Hindlimb muscle (tissue), 1 donor: ENCODE data around the gene DDR2. TPM values are rescaled to one million over a fixed set of nuclear protein-coding genes. Genes with fewer than 3 reads are reported as not detected.

Experiments used
- DNase-seq: peaks from one replicate; pipeline ENCODE4 v3.0.0-alpha.2; 2013
- polyA plus RNA-seq: library from polyadenylated mRNA; unstranded; fragments of 120-200 nt; gene quantifications from one replicate; pipeline ENCODE4 v1.2.1, GENCODE V29; 2013; ENCODE audit not compliant: insufficient read length

DDR2 gene
- polyA plus RNA-seq, 1 donor = 34.6 TPM

DNA sequence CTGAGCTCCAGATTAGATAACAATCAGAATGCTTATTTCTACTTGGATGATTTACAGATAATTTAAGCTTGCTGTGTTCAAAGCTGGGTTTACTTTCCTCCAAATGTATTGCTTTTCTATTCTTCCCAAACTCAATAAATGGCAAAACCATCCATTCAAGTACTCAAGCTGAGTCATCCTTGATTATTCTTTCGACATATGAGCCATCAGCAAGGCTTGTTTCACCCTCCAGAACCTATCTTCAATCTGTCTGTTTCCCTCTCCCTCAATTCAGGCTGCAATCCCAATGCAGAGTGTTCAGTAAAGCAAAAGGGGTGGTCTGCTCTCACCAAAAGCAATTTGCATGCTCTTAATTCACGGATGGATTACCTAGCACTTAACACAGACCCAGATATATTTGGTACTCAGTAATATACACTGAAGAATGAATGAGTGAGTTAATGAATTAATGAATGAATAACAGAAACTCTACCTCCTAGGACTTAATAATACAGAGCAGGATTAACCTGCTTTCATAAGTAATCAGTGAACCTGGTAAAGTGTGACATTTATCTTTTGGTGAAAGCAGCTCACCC, 41.9 kb downstream of the DDR2 start:
- DNase-seq = no peak

DNA sequence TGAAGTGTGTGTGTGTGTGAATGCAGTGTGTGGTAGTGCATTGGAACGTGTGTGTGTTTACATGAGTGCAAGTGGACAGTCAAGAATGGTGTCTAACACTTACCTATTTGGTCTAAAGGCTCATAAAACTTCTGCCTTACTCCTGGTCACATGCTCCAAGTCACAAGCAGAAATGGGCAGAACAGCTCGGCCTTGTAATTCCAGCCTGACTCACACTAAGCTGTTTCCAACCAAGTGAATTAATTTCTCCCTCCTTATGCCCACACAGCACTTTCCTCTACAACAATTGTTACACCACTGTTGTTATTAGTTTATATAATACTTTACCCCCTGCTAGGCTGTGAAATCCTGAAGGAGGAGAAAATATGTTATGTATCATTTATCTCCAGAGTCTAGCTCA, 43.8 kb downstream of the DDR2 start:
- no peak for DNase-seq

DNA sequence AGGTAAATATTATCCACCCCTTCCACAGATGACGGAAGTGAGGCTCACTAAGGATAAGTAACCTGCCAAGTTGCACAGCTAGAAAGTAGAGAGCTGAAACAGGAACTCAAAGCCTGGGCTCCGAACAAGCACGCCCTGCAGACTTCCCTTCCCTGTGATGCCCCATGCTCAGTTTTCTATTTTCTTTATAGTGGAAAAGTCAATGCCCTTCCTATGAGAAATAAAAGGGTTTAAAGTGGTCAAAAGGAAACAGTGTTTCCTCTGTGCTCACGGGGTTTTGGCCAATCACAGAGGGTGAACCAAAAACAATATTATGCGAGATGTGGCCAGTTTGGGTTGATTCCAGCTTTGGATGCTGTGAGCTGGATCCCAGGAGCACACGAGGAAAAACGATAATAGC, 44.5 kb downstream of the DDR2 start:
- peak; percentile 22 for DNase-seq

DNA sequence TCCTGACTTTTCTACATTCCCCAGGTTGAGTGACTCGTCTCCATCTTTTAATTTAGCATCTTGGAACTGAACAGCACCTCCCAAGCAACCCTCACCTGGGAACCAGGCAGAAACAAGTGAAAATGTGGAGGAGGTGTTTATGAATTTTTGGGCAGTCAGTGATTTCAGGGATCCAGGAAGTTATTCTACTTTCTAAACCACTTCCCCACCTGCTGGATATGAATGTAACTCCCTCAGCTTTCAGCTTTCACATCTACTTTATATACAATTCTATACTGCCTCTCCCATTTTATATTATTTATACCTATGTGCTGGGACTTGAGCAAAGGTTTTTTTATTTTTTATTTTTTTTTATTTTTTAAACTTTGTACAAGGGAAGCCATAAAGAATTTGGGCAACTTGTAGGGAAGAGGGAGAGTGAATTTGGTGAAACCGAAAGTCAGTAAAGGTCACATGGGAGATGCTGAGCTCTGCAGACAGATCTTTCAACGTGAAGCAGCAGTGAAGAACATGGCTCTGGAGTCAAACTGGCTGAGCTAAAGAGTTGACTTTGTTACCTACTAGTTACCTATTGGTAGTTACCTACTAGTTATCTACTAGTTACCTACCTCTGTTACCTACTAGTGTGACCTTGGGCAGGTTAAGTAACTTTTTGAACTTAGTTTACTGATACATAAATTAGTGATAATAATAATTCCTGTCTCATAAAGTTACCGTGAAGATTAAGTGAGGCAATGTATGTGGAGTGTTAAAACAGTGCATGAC, 45.5 kb downstream of the DDR2 start:
- DNase-seq = no peak

DNA sequence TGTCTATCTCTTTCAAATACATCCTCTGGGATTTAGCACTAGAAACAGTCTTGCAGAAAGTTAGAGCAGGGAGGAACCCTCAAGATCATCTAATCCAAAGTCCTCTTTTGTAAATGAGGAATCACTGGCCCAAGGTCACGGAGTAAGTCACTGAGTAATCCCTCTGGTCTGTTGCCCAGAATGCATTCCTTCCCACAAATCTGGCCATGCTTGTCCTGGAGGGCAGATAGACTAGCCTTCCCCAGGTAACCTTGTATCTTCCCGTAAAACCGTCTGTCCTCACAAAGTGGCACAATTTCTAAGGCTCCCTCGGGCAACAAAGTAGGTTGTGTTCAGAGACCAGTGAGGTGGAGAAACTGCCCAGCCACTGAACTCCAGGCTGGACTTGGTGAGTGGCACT, 46.2 kb downstream of the DDR2 start:
- no peak for DNase-seq

DNA sequence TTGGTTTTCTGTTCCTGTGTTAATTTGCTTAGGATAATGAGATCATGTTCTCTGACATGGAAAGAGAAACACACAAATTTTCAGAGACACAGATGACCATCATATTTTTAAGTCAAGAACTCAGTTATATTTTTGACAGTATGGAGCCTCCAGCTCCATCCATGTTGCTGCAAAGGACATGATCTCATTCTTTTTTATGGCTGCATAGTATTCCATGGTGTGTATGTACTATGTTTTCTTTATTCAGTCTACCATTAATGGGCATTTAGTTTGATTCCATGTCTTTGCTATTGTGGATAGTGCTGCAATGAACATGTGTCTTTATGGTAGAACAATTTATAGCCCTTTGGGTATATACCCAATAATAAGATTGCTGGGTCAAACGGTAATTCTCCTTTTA, 47.0 kb downstream of the DDR2 start:
- DNase-seq = no peak

DNA sequence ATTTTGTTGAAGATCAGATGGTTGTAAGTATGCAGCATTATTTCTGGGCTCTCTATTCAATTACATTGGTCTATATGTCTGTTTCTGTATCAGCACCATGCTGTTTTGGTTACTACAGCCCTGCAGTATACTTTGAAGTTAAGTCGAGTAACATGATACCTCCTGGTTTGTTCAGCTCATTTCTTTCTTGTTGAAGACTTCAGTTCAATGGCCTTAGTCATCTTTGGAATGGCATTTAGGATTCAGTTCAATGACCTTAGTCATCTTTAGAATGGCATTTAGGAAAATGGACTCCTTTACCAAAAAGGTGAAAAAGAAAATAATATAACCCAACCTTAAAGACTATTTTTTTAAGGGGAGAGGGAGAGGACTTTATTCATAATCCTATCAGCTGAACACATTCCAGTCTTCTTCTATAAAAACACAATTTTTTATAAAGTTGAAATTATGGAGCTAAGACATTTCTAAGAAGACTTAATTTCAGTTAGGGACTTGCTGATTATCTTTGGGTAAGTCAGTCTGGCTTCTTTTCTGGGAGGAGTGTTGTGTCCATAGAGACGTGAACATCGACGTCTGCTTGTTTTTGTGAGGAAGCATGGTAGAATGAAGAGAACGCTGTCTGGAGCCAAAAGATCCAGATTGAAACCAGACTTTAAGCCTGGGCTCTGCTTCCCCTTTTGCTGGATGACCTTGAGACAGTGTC, 48.3 kb downstream of the DDR2 start:
- no peak for DNase-seq

DNA sequence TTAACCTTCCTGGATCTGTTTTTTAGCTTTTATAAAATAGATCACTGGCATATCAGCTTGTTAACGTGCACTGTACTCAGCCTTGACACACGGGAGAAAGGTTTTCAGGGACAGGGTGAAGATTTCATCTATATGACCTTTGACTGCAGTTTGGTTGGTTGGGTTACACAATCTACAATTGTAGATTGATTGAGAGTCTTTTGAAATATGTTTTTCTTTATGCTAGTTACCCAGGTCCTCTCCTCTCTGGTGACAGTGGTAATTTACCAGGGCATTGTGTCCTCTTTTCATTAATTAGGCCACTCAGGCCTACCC, 48.8 kb downstream of the DDR2 start:
- DNase-seq = no peak

DNA sequence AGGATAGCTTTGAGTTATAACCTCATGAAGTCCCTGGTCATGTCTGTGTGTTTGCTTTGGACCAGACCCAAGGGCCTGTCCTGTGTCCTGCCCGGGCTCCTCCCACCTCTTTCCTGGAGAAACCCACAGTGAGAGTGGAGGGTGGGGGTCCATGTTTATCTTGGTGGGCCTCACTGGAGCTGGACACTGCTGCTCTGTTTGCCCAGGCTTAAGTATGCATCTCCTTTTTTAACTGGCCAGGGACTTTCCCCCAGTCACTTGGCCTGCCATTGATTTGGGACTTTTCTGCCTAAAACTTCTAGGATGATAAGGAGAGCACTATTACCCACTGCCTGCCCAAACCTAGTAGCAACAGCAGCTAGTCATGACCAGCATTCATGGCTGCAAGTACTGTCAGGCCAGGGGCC, 49.8 kb downstream of the DDR2 start:
- DNase-seq = no peak

DNA sequence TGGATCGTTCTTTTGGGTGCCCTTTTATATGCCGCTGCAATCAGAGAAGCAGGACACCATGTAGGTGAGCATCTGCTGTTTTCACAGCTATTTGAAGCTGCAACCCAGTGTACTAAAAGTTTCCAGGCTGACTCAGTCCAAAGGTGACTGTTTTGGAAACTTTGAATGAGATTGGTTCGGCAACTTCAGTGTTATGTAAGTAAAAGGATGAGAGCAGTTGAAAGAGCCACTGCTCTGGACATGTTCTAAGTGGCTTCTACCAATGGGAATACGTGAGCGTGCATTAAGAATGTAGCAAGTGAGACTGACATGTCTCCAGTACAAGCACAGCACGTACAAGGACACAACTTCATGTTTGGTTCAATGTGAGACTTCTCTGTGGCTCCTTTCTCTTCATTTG, 55.6 kb downstream of the DDR2 start:
- no peak for DNase-seq

DNA sequence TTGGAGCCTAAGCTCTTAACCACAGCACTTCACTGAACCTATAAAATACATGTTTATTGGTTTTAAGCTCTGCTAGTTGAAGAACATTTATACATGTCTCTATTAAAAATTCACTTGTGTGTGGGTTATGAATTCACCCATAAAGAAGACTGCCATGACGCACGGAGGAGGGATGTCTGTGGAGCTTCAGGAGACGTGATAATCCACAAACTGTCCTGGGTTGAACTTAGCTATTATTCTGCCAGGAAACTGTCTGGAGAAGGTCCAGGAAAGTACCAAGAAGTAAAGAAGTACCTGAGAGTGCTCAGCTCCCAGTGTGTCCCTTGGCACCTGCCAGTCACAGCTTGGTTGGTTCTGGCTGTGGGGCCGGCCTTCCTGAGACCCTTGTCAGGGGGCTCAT, 56.3 kb downstream of the DDR2 start:
- DNase-seq = no peak

DNA sequence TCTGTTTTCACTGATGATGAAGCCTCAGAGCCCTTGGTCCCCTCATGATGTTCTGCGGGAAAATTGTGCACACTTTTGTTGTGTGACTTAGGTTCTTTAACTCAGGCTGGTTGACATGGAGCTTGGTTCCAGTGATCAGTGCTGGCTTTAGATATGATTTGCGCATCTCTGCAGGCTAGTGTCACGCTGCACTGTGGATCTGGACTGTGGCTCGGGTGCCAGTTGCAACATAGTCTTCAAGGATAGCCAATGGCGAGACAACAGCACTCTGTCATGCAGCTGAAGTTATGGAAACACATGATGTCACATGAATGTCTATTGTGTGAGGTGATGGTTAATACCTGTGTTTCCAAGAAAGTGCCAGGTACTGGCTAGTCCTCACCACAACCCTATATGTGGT, 56.7 kb downstream of the DDR2 start:
- no peak for DNase-seq

DNA sequence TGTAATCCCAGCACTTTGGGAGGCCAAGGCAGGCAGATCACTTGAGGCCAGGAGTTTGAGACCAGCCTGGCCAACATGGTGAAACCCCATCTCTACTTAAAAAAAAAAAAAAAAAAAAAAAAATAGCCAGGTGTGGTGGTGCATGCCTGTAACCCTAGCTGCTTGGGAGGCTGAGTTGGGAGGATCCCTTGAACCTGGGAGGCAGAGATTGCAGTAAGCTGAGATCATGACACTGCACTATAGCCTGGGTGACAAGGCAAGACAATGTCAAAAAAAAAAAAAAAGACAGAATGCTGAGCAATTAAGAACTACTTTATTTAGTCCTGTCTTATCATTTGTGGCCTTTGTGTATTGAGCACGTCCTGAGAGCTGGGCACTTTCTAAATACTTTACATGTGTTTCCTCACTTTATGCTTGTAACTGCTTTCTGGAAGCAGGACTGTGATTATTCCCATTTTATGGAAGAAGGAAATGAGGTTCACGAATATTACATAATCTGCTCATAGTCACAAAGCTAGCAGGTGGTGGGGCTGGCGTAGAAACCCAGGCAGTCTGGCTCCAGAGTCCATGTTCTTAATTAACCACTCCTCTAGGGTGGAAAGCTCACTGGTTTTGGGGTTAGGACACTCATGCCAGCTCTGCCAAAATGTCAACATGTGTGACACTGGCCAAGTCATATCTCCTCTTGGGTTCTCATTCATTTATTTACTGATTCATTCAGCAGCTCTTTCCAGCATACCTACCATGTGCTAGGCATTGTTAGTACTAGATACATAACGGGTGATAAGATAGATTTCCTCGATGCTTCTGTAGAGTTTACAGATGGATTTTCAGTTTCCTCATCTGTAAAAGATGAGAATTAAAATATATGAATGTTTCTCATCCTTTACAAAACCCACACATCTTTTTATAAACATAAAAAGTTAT, 57.7 kb downstream of the DDR2 start:
- DNase-seq = no peak

DNA sequence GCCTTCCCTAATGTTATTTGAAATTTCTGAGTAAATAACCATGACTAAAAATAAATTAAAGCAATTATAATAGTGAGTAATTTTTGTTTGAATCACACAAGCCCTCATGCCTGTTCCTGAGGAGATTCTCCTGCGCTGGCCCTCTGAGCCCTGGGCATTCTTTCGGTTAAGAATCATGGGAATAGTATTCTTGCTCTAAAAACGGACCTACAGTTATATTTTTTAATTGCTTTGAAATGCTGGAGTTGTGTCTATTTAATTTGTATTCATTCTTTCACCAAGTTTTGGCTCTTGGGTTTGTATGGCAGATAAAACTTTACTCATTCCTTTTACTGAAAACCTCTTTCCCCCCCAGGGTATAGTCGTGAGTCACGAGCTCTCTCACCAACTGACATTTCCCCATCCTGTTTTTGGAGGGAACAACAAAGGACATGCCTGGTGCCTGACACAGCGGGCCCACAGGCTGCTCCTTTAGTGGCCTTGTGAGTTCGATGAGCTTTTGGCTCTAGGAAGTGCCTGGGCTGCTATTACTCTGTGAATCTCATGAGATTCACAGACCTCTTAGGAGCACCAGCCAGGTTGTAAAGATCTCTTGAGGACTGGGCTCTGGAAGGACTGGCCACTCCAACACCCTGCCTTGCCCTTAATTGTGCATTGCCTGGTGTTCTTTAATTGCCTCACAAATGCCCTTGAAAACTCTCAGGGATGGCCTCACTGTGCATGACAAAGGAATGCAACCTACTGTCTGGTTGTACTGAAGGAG, 58.6 kb downstream of the DDR2 start:
- DNase-seq = no peak

DNA sequence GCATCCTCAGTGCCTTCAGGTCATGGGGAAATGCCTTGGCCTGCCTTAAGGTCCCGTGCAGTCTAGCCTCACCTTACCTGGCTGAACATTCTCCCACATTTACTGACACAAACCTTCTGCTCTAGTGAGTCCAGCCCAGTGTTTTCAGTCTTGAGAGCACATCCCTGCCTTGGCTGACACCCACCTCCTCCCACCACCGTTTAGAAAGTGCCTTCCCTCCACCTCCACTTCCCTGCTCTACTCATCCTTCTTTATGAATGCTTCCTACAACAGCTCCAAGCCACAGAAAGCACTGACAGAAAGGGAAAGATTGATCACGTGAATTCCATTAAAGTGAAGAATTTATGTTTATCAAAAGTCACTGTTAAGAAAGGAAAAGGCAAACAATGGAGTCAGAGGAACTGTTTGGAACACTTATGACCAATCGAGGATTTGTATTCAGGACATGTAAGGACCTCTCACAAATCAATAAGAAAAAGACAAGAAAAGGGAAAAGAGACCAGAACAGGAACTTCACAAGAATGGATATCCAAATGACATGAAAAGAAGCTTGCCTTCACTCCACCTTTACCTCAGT, 59.8 kb downstream of the DDR2 start:
- DNase-seq = no peak

DNA sequence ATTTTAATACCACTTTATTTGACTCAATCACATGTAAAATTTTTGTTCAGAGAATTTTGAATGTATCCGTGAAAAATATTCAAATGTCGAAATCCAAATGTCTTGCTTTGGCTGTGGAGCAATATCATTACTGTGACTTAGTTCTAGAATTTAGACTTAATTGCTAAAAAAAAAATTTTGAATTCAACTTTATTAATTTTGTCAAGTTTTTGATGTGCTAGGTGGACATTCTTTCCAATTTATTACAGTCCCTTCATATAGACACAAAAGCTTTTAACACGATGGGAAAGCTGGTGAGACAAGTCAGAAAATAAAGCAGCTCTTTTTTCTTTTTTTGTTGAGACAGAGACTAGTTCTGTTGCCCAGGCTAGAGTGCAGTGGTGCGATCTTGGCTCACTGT, 62.6 kb downstream of the DDR2 start:
- no peak for DNase-seq

DNA sequence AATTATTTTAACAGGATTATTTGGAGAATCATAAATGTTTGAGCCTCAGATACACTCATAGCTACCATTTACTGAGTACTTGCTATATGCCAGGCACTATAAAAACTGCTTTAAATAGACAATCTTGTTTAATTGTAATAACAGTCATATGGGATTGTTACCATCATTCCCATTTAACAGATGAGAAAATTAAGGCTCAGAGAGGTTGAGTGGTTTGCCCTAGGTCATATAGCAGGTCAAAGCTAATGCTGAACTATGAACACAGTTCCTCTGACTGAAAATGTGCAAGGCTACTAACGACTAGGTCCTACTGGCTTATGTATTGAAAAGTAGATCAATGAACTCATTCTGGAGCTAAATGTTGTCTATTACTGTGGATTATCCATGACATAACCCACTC, 63.4 kb downstream of the DDR2 start:
- no peak for DNase-seq

DNA sequence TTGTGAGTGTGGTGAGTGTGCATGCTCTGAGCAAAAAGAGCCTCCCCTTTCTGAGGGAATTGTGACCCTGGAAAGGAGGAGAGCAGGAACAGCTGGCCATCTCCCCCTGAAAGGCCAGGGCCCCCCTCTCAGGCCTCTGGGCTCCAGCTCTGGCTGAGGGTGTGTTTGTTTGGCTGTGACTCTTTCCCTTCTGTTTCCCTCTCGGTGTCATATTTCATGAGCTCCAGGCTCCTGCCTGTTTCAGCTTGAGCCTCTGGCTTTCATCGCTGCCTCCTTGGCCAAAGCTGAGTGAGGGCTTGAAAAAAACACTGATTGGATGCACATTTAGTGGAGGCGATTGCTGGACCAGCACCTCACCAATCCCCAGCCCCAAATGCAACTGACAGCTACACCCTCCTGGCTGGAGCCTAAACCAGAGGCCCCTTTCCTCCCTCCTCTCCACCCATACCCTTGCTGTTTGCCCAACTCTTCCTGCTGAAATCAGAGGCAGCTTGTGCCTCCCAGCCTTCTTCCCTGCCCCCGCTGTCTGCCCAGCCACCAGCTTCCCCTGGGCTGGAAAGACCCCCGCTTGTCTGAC, 64.1 kb downstream of the DDR2 start:
- peak; percentile 93 for DNase-seq

DNA sequence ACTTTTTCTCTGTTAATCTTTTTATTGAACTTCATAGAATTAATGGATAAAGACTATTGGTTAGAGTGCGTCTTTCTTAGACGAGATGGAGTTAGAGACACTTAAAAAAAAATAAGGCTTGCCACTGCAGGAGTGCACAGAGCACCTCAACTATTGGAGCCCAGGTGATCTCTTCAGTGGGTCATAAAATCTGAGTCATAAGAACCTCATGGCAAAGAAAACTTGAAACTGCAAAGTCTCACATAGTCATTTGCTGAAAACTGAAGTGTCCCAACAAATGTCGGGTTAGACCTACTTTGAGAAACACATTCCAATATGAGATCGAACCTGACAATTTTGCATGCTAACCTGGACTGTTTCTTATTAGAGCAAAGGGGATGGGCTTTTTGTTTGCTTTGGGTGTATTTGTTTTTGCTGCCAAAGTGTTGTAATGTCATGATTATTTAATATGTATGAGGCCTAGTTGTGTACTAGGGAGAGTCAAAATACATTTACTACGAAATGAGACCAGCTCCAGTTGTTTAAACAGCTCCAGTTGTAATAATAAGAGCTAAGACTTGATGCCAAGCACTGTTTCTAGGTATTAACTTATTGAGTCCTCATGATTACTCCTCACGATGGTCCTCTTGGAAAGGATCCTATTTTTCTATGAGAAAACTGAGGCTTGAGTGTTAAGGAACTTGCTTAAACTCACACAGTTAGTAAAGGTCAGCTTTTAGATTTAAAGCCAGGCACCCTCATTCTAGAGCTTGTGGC, 65.1 kb downstream of the DDR2 start:
- no peak for DNase-seq

DNA sequence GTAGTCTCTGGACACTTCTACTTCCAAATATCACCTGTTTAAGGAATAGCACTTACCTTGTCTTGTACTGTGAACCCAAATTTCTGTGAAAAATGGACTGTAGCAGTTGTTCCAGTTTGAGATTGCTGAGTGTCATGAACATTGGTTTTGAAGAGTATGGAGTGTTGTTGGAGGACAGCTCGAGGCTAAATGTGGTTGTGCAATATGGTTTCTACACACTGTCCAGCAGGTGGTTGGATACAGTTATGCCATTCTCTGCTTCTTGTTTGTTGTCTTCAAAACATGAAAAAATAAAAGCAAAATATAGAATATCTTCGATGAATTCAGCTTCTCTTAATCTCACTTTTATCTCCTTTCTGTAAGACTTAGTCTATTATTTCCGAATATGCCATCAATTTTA, 67.1 kb downstream of the DDR2 start:
- no peak for DNase-seq

DNA sequence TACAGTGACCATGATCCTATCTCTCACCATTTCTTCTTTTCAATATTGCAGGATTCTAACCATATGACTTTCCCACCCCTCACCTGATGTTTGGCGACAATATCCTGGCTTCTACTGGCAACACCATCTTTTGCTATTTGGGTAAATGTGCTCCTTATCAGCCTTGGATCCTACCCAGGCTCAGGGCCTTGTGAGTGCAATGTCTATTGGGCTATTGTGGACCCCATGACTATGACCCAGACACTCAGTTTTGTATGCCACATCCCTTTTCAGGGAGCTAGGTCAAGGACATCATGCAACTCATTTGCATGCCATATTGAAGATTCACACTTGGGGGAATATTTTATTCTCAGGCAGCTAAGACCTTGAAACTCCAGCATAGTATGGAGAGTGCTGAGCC, 67.9 kb downstream of the DDR2 start:
- DNase-seq = no peak
